ENCODE results near the gene KIAA1671.

The KIAA1671 gene

DNA sequence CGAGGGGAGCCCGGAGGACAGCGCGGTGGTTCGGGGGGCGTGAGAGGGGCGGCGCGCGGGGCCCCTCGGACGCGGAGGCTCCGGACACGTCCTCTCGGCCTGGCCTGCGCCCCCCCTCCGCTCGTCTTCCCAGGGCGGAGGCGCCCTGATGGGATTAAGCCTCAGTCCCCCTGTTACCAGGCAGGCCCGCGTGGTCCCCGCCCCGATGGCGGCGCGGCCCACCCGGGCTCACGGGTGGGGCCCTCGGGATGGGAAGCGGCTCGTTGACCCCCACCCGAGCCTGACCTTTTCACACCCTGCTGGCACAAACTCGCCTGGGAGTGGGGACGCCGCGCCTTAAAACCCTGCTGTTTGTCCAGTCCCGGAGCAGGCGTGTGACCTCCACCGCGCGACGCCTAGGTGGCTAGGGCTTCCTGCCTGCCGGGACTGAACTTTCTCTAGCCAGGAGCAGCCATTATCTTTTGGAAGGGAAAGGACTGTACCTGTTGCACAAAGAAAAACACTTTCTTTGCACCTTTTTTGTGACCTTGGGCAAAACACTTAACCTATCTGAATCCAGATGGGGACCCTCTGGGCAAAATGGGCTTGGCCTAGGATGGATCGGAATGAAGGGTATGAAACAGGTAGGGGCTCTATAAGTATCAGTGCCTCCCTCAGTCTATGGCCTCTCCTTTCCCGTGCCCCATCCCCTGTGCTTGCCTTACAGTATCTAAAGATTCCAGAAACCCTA, 1.0 kb downstream of the KIAA1671 start:
- DNase-seq, result no peak

DNA sequence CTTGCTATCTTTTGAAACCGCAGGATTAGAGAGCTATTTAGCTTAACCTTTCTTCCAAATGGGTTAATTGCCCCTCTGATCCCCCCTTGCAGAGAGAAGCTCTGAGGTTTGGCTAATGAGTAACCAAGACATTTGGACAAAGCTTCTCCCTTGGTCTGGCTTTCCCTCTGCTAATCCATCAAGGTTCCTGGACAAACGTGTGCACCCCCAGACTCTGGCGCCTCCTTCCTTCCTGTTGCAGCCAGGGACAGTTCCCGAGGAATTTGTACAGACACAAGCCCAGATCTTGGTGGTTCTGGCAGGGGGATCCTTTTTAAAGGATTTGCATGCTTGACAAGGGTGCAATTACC, 1.6 kb downstream of the KIAA1671 start:
- no peak for DNase-seq

DNA sequence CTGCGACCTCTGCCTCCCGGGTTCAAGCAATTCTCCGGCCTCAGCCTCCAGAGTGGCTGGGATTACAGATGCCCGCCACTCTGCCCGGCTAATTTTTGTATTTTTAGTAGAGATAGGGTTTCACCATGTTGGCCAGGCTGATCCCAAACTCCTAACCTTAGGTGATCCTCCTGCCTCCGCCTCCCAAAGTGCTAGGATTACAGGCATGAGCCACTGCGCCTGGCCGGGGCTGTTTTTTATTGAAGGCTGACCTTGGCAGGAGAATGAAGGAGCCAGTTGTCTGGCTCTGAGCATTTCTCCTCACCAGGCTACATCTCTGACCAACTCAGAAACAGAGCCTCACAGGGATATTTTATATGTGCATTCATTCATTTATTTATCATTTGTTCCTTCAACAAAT, 2.3 kb downstream of the KIAA1671 start:
- DNase-seq, result no peak

DNA sequence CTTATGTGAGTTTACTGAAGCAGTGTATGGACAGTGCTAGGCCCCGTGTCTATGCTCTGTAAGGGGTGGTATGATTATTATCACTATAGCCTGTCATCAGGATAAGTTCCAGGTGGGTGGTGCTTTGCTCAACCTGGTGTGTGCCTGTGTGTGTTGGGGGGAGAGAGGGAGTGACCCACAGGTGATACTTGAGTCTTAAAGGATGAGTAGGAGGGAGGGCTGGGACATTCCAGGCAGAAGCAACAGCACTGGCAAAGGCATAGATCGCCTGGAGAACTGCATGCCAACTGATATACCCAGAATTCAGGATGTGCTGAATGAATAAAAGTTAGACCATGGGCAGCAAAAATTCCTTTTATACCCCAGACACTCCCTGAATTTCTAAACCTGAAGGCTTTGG, 4.5 kb downstream of the KIAA1671 start:
- DNase-seq, result no peak

GRCh38 chr22:24961217-24961844, 8.8 kb downstream of the KIAA1671 start:
- DNase-seq, result no peak

GRCh38 chr22:24962094-24962493, 9.6 kb downstream of the KIAA1671 start:
- DNase-seq, result no peak

DNA sequence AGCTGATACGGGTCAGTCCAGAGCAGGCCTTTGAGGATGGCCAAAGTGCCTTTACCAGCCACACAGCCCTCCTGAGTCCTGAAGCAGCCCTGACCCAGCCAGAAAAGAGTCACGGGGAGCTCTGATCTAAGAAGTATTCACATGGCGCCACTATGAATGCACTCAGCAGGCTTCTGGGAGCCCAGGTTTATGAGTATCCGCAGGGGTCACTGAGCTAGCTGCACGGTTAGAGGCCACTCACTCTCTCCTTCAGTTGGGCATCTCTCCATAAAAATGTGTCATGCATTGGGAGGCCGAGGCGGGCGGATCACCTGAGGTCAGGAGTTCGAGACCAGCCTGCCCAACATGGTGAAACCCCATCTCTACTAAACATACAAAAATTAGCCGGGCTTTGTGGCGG, 10.3 kb downstream of the KIAA1671 start:
- no peak for DNase-seq

GRCh38 chr22:24964441-24964840, 11.9 kb downstream of the KIAA1671 start:
- DNase-seq, result no peak

DNA sequence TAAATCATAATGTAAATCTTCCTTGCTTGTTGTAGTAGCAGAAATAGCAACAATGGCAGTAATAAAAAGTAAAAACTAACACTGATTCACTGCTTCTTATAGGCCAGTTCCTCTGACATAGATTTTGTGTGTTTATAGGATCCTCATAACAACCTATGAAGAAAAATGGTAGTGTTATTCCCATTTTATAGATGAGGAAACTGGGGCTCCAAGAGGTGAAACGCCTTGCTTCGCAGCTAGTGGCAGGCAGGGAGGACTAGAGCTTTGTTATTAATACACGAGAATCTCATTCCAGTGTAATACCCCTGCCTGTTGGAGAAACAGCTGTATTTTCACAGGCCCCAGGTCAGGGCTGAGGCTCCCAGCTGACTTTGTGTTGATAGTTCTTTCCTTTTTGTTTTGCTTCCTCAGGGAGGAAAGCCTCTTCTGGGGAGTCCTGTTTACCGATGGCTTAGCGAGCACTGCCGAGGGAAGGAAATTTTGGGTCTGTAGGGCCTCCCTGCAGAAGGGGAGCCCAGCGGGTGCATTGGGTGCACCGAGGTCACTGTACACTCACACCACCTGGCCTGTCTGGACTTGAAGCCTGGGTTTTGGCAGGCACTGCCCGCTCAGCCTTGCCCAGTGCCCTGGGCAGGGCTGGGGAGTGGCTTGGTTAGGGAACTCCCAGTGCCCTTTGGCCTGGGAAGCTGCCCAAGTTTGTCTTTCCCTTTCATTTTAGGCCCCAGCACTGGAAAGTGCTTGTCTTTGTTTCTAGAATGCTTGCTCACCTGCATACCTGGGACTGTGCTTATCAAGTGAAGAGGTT, 13.5 kb downstream of the KIAA1671 start:
- DNase-seq, result no peak

GRCh38 chr22:24968066-24968561, 15.6 kb downstream of the KIAA1671 start:
- DNase-seq, result no peak

DNA sequence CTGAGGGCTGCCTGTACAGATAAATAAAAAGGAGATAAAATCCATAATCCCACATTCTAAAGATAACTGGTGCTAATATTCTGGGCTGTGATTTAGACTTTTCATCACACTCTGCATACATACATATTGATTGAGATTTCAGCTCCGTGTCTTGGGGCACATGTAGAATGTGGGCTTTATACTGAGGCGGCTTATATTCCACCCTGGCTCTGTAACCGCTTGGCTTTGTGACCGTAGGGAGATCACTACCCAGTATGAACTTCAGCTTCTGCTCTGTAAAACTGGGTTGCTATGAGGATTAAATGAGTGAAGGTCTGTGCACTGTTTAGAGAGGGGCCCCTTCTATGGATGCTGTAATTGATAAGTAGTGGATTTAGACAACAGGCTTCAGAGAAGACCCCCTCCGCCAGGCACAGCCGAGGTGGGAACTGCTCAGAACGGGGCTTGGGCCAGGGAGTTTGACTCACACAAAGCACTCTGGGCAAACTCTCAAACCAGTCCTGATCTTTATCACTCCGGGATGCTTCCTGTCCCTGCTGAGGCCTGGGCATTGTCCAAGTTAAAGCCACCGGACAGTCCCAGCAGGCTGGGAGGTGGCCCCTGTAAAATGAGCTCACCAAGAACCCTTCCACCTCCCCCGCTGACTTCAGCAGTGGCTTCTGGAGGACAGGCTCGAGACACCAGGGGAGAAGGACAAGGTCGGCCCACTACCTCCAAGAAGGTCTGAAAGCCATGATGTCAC, 17.2 kb downstream of the KIAA1671 start:
- no peak for DNase-seq

DNA sequence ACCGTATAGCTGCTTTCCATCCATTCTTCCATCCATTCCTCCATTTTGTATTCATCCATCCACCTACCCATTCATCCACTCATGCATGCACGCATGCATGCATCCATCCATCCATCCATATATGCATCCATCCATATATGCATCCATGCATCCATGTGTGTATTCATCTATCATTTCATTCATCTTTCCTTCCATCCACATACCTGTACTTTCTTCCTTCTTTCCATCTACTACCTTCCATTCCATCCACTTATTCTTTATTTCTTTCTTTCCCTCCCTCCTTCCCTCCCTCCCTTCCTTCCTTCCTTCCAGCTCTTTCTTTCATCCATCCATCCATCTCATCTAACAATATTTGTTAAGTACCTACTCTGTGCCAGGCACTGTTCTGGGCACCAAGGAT, 19.9 kb downstream of the KIAA1671 start:
- no peak for DNase-seq

- no peak for DNase-seq
Observed at GRCh38 chr22:24973872-24974271, 21.4 kb downstream of the KIAA1671 start.

GRCh38 chr22:24975125-24975640, 22.7 kb downstream of the KIAA1671 start:
- DNase-seq, result no peak

DNA sequence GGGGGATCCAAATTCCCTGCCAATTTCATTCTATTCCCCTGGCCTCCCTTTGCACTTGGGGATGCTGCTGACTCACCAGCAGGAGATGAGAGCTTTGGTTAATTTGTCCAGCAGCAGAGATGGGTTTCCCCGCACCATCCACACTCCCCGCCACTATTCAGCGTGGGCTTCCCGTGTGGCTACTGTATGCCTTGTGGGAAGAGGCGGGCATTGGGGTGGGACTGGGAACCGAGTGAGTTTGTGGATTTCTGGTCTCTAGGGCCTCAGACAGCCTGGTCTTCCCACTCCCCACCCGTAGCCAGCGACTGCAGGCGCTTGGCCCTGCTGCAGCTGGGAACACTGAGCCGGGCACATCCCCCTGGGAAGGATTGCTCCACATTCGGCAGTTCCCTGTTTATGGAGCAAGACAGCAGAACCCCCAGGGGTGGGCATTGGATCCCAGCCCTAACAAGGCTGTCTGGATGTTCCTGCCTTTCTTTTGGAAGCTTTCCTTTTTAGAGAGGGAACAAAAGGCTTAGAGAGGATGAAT, 23.4 kb downstream of the KIAA1671 start:
- DNase-seq, result no peak

- DNase-seq, result no peak
Observed at GRCh38 chr22:24976442-24977218, 24.1 kb downstream of the KIAA1671 start.

DNA sequence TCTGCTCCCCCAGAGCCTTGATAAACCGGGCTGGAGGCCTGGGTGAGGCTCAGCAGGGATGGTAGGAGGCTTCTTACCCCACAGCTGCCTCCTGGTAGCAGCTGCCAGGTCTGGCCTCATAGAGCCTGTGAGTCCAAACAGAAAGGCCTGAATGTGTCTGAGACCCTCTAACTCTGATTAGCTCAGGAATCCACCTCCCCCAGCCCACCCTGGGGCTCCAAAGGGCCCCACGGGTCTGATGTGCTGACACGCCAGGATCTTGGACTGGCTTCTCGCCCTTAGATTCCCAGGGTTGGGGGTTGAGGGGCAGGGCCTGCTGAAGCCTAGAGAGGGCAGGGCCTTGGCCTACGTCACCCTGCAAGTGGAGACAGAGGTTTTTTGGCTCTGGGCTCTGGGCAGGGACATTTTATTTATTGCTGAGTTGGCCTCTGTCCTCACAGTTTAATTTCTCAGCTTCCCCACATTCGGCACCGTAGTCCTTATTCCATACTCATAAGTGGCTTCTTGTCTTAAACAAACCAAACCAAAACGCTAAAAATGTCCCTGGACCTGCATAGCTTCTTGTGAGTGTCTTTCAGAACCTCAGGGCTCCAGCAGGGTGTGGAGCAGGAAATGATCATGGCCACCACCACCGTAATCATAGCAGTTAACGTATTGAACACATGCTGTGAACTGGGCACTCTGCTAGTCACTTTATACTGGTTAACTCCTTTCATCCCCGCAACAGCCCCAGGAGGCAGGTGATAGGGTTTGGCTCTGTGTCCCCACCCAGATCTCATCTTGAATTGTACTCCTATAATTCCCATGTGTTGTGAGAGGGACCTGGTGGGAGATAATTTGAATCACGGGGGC, 25.1 kb downstream of the KIAA1671 start:
- DNase-seq, result no peak

DNA sequence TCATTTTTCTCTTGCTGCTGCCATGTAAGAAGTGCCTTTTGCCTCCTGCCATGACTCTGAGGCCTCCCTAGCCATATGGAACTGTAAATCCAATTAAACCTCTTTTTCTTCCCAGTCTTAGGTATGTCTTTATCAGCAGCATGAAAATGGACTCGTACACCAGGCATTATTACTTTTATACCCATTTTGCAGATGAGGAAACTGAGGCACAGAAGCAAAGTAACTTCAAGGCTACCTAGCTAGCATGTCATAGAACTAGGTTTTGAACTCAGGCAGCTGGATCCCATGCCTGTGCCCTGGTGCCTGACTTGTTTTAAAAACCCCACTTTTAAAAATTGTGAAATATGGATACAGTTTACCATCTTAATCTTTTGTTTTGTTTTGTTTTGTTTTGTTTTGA, 25.8 kb downstream of the KIAA1671 start:
- DNase-seq, result no peak

DNA sequence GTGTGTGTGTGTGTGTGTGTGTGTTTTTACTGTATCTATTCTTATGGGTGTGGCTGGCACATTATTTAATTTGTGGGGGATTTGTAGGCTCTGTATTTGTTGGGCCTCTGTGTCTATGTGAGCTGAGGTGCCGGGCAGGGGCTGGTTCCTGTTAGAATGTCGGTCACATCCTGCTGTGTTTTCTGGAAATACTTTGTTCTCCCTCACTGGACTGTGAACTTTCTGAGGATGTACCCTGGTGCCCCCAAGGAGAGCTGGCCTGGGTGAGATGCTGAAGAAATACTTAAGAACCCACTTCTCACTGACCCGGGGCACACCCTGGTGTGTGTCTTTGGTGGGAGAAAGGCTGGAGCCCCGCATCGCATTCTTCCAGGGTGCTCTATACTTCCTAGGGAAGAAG, 28.6 kb downstream of the KIAA1671 start:
- no peak for DNase-seq

DNA sequence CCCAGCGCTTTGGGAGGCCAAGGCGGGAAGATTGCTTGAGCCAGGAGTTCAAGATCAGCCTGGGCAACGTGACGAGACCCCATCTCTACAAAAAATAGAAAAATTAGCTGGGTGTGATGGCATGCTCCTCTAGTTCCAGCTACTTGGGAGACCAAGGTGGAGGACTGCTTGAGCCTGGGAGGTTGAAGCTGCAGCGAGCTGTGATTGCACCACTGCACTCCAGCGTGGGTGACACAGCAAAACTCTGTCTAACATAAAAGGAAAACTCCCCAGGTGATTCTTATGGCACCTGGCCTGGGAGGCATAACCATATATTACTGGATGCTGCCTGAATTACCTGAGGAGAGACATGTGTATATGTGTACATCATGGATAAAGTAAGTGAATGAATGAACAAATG, 29.1 kb downstream of the KIAA1671 start:
- DNase-seq, result no peak

Measured in bone marrow (tissue), 2 donors.